Measurements from ENCODE around the gene PLA2G4A.

DNA sequence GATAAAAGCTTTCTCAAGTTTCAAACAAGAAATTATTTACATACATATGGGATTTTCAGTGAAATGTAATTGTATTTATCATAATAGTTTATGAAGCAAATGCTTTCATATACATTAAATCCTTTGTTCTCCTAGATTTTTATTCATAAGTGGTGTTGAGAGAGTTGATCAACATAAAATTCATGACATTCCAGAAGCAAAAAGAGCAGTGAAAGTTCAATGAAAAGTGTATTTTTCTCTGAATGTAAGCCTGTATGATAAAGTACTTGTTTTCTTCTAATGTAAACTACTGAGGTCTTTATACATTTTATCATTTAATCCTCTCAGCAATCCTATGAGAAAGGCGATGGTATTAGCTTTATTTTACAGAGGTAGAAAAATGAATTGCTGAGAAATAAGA, 146.5 kb downstream of the PLA2G4A start:
- TF ChIP-seq, protein P1, sequence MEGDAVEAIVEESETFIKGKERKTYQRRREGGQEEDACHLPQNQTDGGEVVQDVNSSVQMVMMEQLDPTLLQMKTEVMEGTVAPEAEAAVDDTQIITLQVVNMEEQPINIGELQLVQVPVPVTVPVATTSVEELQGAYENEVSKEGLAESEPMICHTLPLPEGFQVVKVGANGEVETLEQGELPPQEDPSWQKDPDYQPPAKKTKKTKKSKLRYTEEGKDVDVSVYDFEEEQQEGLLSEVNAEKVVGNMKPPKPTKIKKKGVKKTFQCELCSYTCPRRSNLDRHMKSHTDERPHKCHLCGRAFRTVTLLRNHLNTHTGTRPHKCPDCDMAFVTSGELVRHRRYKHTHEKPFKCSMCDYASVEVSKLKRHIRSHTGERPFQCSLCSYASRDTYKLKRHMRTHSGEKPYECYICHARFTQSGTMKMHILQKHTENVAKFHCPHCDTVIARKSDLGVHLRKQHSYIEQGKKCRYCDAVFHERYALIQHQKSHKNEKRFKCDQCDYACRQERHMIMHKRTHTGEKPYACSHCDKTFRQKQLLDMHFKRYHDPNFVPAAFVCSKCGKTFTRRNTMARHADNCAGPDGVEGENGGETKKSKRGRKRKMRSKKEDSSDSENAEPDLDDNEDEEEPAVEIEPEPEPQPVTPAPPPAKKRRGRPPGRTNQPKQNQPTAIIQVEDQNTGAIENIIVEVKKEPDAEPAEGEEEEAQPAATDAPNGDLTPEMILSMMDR (conservative IDR thresholded peaks at IDR 0.05; ENCODE audit: low read depth in 2 of 2): no peak
- TF ChIP-seq EZH2phosphoT487 (IDR thresholded peaks at IDR 0.05; ENCODE audit: unreplicated experiment) (no peak), EZH2 (IDR thresholded peaks at IDR 0.05; ENCODE audit: low read depth, unreplicated experiment) (no peak), POLR2AphosphoS5 (IDR thresholded peaks at IDR 0.05; ENCODE audit: low read depth) (no peak), CREB1 (CRISPR knock-in tag; IDR thresholded peaks at IDR 0.05; ENCODE audit: low read depth) (no peak), ZNF114 (CRISPR knock-in tag; IDR thresholded peaks at IDR 0.05) (no peak), JUNB (IDR thresholded peaks at IDR 0.05; ENCODE audit: unreplicated experiment) (no peak), STAT1 (IDR thresholded peaks at IDR 0.05; ENCODE audit: unreplicated experiment) (no peak), ZNF331 (CRISPR knock-in tag; IDR thresholded peaks at IDR 0.05; ENCODE audit: low read depth) (no peak)
- TF ChIP-seq, protein P2, sequence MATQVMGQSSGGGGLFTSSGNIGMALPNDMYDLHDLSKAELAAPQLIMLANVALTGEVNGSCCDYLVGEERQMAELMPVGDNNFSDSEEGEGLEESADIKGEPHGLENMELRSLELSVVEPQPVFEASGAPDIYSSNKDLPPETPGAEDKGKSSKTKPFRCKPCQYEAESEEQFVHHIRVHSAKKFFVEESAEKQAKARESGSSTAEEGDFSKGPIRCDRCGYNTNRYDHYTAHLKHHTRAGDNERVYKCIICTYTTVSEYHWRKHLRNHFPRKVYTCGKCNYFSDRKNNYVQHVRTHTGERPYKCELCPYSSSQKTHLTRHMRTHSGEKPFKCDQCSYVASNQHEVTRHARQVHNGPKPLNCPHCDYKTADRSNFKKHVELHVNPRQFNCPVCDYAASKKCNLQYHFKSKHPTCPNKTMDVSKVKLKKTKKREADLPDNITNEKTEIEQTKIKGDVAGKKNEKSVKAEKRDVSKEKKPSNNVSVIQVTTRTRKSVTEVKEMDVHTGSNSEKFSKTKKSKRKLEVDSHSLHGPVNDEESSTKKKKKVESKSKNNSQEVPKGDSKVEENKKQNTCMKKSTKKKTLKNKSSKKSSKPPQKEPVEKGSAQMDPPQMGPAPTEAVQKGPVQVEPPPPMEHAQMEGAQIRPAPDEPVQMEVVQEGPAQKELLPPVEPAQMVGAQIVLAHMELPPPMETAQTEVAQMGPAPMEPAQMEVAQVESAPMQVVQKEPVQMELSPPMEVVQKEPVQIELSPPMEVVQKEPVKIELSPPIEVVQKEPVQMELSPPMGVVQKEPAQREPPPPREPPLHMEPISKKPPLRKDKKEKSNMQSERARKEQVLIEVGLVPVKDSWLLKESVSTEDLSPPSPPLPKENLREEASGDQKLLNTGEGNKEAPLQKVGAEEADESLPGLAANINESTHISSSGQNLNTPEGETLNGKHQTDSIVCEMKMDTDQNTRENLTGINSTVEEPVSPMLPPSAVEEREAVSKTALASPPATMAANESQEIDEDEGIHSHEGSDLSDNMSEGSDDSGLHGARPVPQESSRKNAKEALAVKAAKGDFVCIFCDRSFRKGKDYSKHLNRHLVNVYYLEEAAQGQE (IDR thresholded peaks at IDR 0.05; ENCODE audit: unreplicated experiment): no peak
- TF ChIP-seq, protein P3, sequence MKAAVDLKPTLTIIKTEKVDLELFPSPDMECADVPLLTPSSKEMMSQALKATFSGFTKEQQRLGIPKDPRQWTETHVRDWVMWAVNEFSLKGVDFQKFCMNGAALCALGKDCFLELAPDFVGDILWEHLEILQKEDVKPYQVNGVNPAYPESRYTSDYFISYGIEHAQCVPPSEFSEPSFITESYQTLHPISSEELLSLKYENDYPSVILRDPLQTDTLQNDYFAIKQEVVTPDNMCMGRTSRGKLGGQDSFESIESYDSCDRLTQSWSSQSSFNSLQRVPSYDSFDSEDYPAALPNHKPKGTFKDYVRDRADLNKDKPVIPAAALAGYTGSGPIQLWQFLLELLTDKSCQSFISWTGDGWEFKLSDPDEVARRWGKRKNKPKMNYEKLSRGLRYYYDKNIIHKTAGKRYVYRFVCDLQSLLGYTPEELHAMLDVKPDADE (IDR thresholded peaks at IDR 0.05): no peak
